ENCODE measurements around the gene TPD52L2.
"Not testable (repeated sequence)": the region's sequence is repeated elsewhere in the genome, so short reads cannot be mapped to it uniquely, and the experiment has no call there.

The TPD52L2 gene

GRCh38 chr20:63878899-63879663, 14.0 kb downstream of the TPD52L2 start:
- DNase-seq (ENCODE audit: low read depth) = no peak

DNA sequence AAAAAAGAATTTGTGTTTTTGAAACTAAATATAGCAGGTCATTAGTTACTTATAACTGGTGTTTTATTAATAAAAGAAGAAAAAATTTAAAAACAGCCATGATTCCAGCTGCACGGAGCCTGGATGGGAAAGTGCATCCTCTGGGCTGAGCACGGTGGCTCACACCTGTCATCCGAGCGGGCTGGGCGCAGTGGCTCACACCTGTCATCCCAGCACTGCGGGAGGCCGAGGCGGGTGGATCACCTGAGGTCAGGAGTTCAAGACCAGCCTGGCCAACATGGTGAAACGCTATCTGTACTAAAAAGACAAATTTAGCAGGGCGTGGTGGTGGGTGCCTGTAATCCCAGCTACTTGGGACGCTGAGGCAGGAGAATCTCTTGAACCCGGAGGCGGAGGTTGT, 15.8 kb downstream of the TPD52L2 start:
- not testable (repeated sequence) for DNase-seq (ENCODE audit: low read depth)

DNA sequence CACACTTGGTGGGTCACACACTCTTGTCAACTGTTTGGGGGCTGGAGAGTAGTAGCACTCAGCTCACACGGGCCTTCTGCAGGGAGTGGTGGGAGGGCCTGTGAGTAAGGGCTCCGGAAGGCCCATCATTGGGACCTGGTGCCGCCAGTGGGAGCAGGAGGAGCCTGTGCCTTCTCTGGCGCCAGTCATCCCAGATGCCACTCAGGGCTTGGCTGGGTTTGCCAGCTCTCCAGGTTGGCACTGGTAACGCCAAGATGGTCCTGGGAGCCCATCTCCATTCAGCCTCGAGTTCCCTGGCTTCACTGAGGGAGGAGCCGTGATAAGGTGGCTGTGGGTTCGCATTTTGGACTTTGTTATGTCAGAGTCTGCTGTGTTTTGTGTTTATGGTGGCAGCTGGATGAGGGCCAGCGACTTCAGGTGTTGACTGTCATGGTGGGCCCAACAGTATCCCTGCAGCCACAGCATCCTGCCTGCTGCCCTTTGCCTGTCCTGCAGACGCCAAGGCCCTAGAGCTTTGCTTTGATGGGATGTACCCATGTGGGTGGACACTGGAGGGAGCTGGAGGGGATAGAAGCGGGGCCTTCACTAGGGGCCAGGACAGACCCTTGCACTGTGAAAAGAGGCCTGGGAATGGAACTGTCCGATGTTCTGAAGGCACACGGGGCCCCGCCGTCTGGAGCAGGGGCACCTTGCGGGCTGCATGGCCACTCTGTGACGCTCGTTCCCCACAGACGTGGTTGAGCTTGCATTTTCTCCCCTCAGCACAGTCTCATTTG, 16.6 kb downstream of the TPD52L2 start:
- DNase-seq (ENCODE audit: low read depth) = no peak

DNA sequence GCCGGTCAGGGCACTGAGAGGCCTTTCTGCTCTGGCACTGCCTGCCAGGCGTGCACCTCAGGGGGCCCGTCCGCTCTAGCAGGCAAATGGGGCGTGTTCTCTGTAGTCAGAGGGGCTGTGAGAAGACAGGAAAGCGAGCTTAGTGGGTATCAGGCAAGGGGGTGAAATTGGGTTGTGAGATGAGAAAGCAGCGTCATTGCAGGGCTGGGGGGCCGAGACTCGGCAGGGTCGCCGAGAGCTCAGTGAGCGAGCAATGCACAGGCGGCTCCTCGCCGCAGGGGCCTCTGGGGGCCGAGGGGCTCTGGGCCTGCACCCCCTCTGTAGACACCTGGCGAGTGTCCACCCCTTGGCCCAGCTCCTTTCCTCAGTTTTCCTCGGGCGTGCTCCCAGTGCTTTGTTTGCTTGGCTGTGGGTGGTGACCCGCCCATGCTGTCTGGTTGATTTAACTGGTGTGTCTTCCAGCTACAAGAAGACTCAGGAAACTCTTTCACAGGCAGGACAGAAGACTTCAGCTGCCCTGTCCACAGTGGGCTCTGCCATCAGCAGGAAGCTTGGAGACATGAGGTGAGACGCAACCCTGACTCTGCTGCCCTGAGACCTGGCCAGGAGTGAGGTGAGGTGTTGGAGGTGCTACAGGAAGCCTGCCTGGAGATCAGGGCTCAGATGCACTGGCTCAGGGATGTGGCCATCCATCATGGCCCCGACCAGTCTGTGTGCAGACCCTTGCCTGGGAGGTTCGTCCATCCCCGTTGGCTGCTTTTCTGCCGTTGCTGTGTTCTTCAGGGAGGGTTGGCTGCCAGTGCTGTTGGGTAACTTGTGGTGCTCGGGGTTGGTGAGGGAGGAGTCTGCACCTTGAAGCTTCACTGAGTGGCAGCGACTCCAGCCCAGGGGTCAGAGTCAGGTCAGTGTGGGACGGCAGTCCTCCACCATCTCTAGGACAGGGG, 17.5 kb downstream of the TPD52L2 start:
- DNase-seq (ENCODE audit: low read depth) = no peak

- DNase-seq (ENCODE audit: low read depth) = no peak
These were observed 18.1 kb downstream of the TPD52L2 start for GRCh38 chr20:63883201-63883593.

DNA sequence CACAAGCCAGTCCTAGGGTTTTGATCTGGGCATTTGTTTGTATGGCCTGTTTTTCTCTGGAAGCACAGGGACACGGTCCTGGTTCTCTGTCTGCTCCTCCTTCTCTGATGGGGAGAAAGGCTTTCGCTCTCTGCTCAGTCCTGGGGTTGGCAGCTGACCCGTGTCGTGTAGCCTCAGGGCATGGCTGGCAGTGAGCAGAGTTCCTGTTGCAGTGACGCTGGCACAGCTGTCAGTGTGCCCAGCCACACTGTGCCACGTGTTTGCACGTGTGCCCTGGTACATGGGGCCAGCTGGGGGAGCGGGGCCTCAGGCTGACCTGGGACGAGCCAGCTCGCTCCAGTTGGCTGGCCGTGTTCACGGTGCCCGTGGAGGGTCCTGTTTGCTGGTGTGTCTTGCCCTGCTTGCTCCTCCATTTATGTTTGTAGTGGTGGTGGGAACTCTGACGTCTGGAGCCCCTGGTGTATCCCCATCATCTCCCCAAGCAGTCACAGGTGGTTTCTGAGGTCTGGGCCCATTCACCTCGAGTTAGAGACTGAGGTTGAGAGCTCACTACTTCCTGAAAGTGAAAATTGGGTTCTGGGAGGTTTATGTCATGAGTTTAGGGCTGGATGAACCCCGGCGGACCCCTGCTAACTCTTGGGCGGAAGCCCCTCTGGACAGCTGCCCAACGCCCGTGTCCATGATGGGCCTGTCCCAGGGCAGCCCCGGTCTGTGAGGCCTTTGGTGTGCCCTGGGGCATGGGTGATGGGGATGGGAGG, 19.6 kb downstream of the TPD52L2 start:
- DNase-seq (ENCODE audit: low read depth) = no peak

- no peak for DNase-seq (ENCODE audit: low read depth)
These were observed 20.4 kb downstream of the TPD52L2 start for GRCh38 chr20:63885264-63886053.

DNA sequence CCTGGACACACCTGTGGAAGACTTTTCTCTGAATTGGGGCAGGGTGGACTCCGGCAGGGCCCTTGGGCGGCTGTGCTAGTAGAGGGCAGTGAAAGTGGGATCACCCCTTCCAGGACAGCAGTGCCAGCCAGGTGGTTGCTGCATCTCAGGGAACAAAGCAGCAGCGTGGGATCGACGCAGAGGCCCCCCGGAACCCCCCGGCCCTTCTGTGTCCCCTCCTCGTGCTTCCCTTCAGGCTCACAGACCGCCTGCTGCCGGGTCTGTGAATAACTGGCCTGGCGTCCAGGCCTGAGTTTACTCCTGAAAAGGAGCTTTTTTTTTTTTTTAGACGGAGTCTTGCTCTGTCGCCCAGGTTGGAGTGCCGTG, 21.0 kb downstream of the TPD52L2 start:
- no peak for DNase-seq (ENCODE audit: low read depth)

- no peak for DNase-seq (ENCODE audit: low read depth)
These were observed 21.9 kb downstream of the TPD52L2 start for GRCh38 chr20:63886921-63887320.

DNA sequence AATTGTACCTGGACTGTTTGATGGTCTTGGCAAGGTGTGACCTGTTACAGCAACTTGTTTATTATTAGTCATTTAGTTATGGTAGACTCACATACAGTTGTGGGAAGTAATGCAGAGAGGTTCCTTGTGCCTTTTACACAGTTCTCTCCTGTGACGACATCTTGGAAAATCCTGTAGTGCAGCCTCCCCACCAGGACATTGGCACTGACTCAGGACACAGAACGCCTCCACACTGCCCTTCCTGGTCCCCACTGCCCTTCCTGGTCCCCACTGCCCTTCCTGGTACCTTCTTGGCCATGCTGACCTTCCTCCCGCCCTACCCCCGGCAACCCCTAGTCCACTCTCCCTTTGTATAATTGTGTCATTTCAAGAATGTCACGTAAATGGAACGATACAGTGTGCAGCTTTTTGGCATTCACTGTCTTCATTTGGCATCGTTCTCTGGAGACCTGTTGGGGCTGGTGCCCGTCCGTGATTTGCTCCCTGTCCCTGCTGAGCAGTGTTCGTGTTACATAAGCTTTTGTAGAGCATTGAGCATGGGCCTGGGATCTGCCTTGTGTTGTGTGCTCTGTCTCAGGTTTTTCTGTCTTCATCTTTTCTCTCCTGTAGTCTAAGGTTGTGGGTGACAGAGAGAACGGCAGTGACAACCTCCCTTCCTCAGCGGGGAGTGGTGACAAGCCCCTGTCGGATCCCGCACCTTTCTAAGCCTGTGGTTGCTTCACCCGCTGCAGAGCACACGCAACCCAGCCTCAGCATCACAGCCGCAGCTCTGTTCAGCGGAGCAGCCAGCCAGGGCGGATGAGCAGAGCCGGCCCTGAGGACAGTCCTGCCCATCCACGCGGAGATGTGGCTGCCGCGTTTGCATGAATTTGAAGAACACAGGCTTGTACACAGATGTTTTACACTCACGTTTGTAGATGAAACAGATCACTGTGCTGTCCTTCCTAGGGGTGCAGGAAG, 24.5 kb downstream of the TPD52L2 start:
- no peak for DNase-seq (ENCODE audit: low read depth)

GRCh38 chr20:63890201-63890576, 25.1 kb downstream of the TPD52L2 start:
- no peak for DNase-seq (ENCODE audit: low read depth)

DNA sequence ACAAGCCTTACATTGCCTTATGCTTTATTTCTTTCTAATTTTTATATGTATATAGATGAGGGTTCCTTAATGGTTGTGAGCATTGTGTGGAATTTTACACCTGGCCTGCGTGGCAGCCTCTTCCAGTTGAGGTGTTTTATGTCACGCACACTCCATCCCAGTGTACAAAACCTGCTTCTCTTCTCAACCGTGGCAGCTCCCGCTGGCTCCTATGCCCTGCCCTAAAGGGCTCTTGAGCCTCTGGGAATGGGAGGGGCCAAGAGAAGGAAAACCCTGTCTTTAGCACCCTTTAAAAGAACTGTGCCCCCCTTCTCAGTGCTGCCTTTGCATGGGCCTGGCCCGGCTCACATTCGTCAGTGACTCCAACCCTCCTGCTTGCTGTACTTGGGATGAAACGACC, 25.5 kb downstream of the TPD52L2 start:
- DNase-seq (ENCODE audit: low read depth) = no peak

DNA sequence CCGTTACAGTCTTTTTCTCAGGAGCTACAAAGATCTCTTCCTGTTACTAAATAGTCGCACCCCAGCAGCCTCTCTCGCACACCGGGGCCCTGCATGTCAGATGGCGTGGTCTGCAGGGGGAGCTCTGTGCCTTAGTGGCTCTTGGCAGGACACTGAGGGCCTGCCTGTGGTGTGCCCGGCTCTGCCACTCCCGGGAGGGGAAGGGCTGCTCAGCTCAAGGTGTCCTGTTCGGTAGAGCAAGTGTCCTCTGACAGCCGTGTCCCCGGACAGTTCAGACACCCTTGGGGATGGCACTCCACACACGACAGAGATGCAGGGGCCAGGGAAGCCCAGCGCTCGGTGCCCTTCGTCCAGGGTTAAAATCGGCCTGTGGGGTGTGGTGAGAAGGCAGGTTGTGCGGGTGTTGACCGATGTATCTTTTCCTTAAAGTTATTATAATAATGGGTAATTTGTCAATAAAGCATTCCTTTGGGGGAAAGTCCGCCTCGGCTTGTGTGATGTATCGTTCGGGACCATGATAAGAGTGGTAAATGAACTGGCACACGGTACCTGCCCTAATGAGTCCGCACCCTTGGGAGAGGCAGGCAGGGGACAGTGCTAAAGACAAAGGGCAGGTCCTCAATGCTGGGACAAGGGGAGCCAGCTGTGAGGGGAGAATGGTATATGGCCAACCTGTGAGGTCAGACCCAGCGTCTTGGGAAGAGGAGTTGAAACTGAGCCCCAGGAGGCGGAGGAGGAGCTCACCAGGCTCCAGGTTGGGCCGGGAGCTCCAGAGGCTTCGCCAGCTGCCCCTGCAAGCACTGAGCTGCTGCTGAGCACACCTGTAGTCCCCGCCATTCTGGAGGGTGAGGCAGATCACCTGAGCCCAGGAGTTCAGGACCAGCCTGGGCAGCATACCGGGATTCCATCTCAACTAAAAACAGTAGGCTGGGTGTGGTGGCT, 26.3 kb downstream of the TPD52L2 start:
- no peak for DNase-seq (ENCODE audit: low read depth)

- DNase-seq (ENCODE audit: low read depth) = no peak
These were observed 27.3 kb downstream of the TPD52L2 start for GRCh38 chr20:63892402-63892801.

- no peak for DNase-seq (ENCODE audit: low read depth)
These were observed 28.9 kb downstream of the TPD52L2 start for GRCh38 chr20:63893999-63894357.

GRCh38 chr20:63894358-63895201, 29.5 kb downstream of the TPD52L2 start, which contains the start of gene DNAJC5:
TSS of gene DNAJC5 (plus strand) at chr20:63895126. CDS start at chr20:63928346, 33,220 bp downstream.
- peak; percentile 65 for DNase-seq (ENCODE audit: low read depth)

- DNase-seq (ENCODE audit: low read depth) = no peak
These were observed 30.3 kb downstream of the TPD52L2 start for GRCh38 chr20:63895202-63895951.

All from HS-5 (cell line).